ENCODE data around the gene SLIT3. TPM values are rescaled to one million over a fixed set of nuclear protein-coding genes. Genes with fewer than 3 reads are reported as not detected.
A peak's percentile ranks its signal among the peaks of the same experiment; 100 is the strongest.

SLIT3 gene
- total RNA-seq, 1 experiment from 2014 or later, result 0.44 TPM

DNA sequence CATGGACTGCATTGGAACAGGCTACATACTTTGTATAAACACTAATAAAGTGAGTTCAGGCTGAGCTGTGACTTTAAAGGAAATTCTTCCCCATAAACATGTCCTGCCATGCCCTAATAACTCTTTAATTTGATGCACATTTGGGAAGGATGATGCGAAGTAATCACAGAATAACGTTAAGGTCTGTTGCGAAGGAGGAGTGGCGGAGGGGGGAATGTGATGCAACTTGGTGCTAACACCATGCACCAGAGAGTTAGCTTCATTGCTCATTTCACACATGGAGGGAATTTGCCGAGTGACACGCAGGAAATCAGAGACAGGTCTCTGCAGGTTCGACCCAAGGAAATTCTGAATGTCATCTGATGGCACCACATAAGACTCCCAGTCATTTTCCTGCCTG is 32.9 kb downstream of the SLIT3 start:
- TF ChIP-seq, protein P1, sequence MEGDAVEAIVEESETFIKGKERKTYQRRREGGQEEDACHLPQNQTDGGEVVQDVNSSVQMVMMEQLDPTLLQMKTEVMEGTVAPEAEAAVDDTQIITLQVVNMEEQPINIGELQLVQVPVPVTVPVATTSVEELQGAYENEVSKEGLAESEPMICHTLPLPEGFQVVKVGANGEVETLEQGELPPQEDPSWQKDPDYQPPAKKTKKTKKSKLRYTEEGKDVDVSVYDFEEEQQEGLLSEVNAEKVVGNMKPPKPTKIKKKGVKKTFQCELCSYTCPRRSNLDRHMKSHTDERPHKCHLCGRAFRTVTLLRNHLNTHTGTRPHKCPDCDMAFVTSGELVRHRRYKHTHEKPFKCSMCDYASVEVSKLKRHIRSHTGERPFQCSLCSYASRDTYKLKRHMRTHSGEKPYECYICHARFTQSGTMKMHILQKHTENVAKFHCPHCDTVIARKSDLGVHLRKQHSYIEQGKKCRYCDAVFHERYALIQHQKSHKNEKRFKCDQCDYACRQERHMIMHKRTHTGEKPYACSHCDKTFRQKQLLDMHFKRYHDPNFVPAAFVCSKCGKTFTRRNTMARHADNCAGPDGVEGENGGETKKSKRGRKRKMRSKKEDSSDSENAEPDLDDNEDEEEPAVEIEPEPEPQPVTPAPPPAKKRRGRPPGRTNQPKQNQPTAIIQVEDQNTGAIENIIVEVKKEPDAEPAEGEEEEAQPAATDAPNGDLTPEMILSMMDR (conservative IDR thresholded peaks at IDR 0.05; ENCODE audit: low read depth, low read length), result no peak
- TF ChIP-seq EZH2phosphoT487 (IDR thresholded peaks at IDR 0.05; ENCODE audit: borderline replicate concordance, low read length), result no peak
- no peak for TF ChIP-seq EZH2 (IDR thresholded peaks at IDR 0.05; ENCODE audit: low read length, unreplicated experiment)
- H3K79me2 ChIP-seq (ENCODE audit: low read length), result no peaks in the 10 kb centered on the region
- H3K4me2 ChIP-seq (ENCODE audit: low read length), result no peak overlapping the region
- H3K4me3 ChIP-seq (ENCODE audit: low read length), result no peak overlapping the region
- ATAC-seq, result no peak; the same call in 1 of the 2 replicates
- H3K9ac ChIP-seq (ENCODE audit: low read length), result no peak overlapping the region
- H3F3A ChIP-seq (ENCODE audit: low read length, unreplicated experiment), result no peaks in the 10 kb centered on the region
- H2AFZ ChIP-seq (ENCODE audit: low read length), result no peak overlapping the region
- peaks cover 12% of the 10 kb centered on the region for H3K27me3 ChIP-seq (ENCODE audit: low read length)
- intact Hi-C loops (cut with micrococcal nuclease), result no loop called here
- ChIA-PET CTCF (no interaction called here), POLR2A (ENCODE audit: unreplicated experiment) (interaction anchor here (0.5 kb wide), 1 partner anchor 383 kb away, joined by 4 read pairs; no protein-coding TSS in a partner anchor)
- no peak for DNase-seq
- H3K36me3 ChIP-seq (ENCODE audit: low read depth, low read length), result no peaks in the 10 kb centered on the region
- no peak overlapping the region for H3K27ac ChIP-seq (ENCODE audit: low read length)
- no peaks in the 10 kb centered on the region for H3K4me1 ChIP-seq (ENCODE audit: insufficient read depth, low read length)
- no peaks in the 10 kb centered on the region for H4K20me1 ChIP-seq (ENCODE audit: low read length)
- H3K9me3 ChIP-seq (ENCODE audit: low read length), result no peaks in the 10 kb centered on the region
- H3K9me2 ChIP-seq (replicated peaks; ENCODE audit: low read length), result no peaks in the 10 kb centered on the region
- BruUV-seq (replicated peaks), result no TSS peak

DNA sequence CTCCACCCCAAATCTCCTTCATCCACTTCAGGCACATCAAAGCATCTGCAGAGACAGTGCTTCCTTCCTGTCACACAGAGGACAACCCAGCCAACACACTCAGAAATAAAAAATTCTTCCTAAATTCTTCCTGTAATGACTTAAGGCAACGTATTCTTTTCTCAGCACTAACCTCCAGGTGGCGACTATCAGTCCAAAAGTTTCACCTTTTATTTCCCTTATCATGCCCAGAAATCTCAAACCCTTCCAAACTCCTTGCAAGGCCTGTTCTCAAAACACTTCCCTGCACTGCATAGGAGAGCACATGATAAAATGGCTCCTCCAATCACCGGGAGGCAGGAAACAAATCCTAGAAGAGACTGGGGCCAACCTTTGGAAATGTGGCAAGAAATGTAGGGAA is 35.1 kb downstream of the SLIT3 start:
- Histone ChIP-seq H3K9me3 (ENCODE audit: low read length) (no peaks in the 10 kb centered on the region), H4K20me1 (ENCODE audit: low read length) (no peaks in the 10 kb centered on the region), H3K27ac (ENCODE audit: low read length) (no peak overlapping the region), H3K79me2 (ENCODE audit: low read length) (no peaks in the 10 kb centered on the region), H3F3A (ENCODE audit: low read length, unreplicated experiment) (no peaks in the 10 kb centered on the region), H3K4me2 (ENCODE audit: low read length) (no peak overlapping the region), H3K9ac (ENCODE audit: low read length) (no peak overlapping the region), H3K36me3 (ENCODE audit: low read depth, low read length) (no peaks in the 10 kb centered on the region), H2AFZ (ENCODE audit: low read length) (no peak overlapping the region), H3K27me3 (ENCODE audit: low read length) (peaks cover 25% of the 10 kb centered on the region), H3K9me2 (replicated peaks; ENCODE audit: low read length) (no peaks in the 10 kb centered on the region), H3K4me3 (ENCODE audit: low read length) (no peak overlapping the region), H3K4me1 (ENCODE audit: insufficient read depth, low read length) (no peaks in the 10 kb centered on the region)
- CTCF ChIA-PET, result interaction anchor here (0.8 kb wide), 1 partner anchor 595 kb away, joined by 5 read pairs; no protein-coding TSS in a partner anchor
- TF ChIP-seq EZH2 (IDR thresholded peaks at IDR 0.05; ENCODE audit: low read length, unreplicated experiment) (no peak), EZH2phosphoT487 (IDR thresholded peaks at IDR 0.05; ENCODE audit: borderline replicate concordance, low read length) (no peak)
- TF ChIP-seq, protein P1 (conservative IDR thresholded peaks at IDR 0.05; ENCODE audit: low read depth, low read length), result peak; percentile 83
- POLR2A ChIA-PET (ENCODE audit: unreplicated experiment), result no interaction called here
- DNase-seq (peak; percentile 71), ATAC-seq (peak; percentile 48)
- BruUV-seq (replicated peaks), result no TSS peak
- intact Hi-C loops (cut with micrococcal nuclease), result loop anchor here (1.0 to 2.0 kb wide), 2 partner anchors 283 to 315 kb away; no protein-coding TSS in a partner anchor

DNA sequence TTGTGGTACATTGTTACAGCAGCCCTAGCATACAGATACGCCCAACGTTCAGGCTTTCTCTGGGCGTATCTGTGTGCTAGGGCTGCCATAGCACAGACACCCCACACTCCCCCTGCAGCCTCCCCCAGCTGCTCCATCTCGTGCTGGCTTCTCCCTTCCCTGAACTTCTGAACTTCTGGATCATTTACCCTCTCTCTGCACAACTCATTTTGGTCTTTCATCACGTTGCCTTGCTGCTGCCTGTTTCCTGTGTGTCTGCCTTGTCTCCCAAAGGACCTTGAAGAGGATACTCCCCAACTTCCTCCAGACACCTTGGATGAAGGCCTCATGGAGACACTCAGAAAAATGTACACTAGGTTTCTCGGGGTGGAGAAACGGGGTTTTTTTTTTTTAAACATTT is 37.3 kb downstream of the SLIT3 start:
- no peak for DNase-seq
- POLR2A ChIA-PET (ENCODE audit: unreplicated experiment), result no interaction called here

More for the DNA sequence above, 37.3 kb downstream of the SLIT3 start:
- no peaks in the 10 kb centered on the region for H3K36me3 ChIP-seq (ENCODE audit: low read depth, low read length)
- H3K9me2 ChIP-seq (replicated peaks; ENCODE audit: low read length), result no peaks in the 10 kb centered on the region
- no peak overlapping the region for H3K27ac ChIP-seq (ENCODE audit: low read length)
- CTCF ChIA-PET, result no interaction called here
- no peak for ATAC-seq
- TF ChIP-seq EZH2 (IDR thresholded peaks at IDR 0.05; ENCODE audit: low read length, unreplicated experiment) (no peak), EZH2phosphoT487 (IDR thresholded peaks at IDR 0.05; ENCODE audit: borderline replicate concordance, low read length) (no peak)
- TF ChIP-seq, protein P1 (conservative IDR thresholded peaks at IDR 0.05; ENCODE audit: low read depth, low read length), result no peak
- H3K9me3 ChIP-seq (ENCODE audit: low read length), result no peaks in the 10 kb centered on the region
- no peaks in the 10 kb centered on the region for H4K20me1 ChIP-seq (ENCODE audit: low read length)
- H3F3A ChIP-seq (ENCODE audit: low read length, unreplicated experiment), result no peaks in the 10 kb centered on the region
- no peak overlapping the region for H3K4me2 ChIP-seq (ENCODE audit: low read length)
- peaks cover 28% of the 10 kb centered on the region for H3K27me3 ChIP-seq (ENCODE audit: low read length)
- H3K9ac ChIP-seq (ENCODE audit: low read length), result no peak overlapping the region
- no peaks in the 10 kb centered on the region for H3K4me1 ChIP-seq (ENCODE audit: insufficient read depth, low read length)
- H3K79me2 ChIP-seq (ENCODE audit: low read length), result no peaks in the 10 kb centered on the region
- intact Hi-C loops (cut with micrococcal nuclease), result no loop called here
- no peak overlapping the region for H2AFZ ChIP-seq (ENCODE audit: low read length)
- no TSS peak for BruUV-seq (replicated peaks)
- H3K4me3 ChIP-seq (ENCODE audit: low read length), result no peak overlapping the region

All from PC-3 (cell line).